Testis (tissue), 3 donors: ENCODE measurements around the gene TTC22. TPM values are rescaled to one million over a fixed set of nuclear protein-coding genes. Genes with fewer than 3 reads are reported as not detected.

Source experiments
- DNase-seq: peaks from one replicate; pipeline ENCODE4 v3.0.0-alpha.2; 2019
- H3K27ac ChIP-seq, 2 donors: fragments of 200-600 bp; sonication (generic); one replicate each; pipeline ENCODE4 v1.5.1; 2019
- H3K27me3 ChIP-seq: fragments of 200-600 bp; sonication (generic); one replicate; pipeline ENCODE4 v1.5.1; 2019
- H3K36me3 ChIP-seq: fragments of 200-600 bp; sonication (generic); one replicate; pipeline ENCODE4 v1.5.1; 2017; ENCODE audit warnings: low read depth; ENCODE audit errors: missing control alignments
- H3K4me1 ChIP-seq: fragments of 200-600 bp; sonication (generic); one replicate; pipeline ENCODE4 v1.5.1; 2019
- H3K4me3 ChIP-seq, 2 donors: fragments of 200-600 bp; sonication (generic); one replicate each; pipeline ENCODE4 v1.5.1; 2017 to 2019
- H3K9me3 ChIP-seq: fragments of 200-600 bp; sonication (generic); one replicate; pipeline ENCODE4 v1.5.1; 2017
- CTCF ChIP-seq, 3 experiments: fragments of 450-650 bp in 2 of 3; fragments of 200-600 bp in 1 of 3; sonication (generic) in 1 of 3; IDR thresholded peaks; one replicate each; pipeline ENCODE4 v1.5.1; 2016 to 2019; ENCODE audit warnings: antibody characterized with exemption in 3 of 3, mild to moderate bottlenecking in 2 of 3, moderate library complexity in 1 of 3
- POLR2A ChIP-seq: fragments of 450-650 bp; IDR thresholded peaks from one replicate; pipeline ENCODE4 v1.6.1; 2017; ENCODE audit warnings: antibody characterized with exemption, mild to moderate bottlenecking, moderate library complexity
- WGBS, 2 donors: methylation state at CpG; one replicate each; pipeline ENCODE4 v1.1.5; 2018; 5-methylcytosine and 5-hydroxymethylcytosine counted together
- intact Hi-C: fragments of 100-400 bp; cut with DNase I; formaldehyde crosslinking; loops from one replicate; pipeline ENCODE4 v1.15.1; 2023; ENCODE audit warnings: low total_unique reads
- polyA plus RNA-seq: library from polyadenylated mRNA; stranded (reverse); fragments of 350-450 nt; fragmentation: Illumina TruSeq; extraction: RNeasy Lipid Tissue Mini Kit (QIAGEN cat#74804); gene quantifications from one replicate; pipeline ENCODE4 v1.2.3, GENCODE V29; 2014; ENCODE audit warnings: low read depth, low replicate concordance; ENCODE audit not compliant: insufficient read depth
- total RNA-seq, 2 donors: library from RNA; depleted of rRNA; stranded (reverse); fragments of >200 nt; gene quantifications; one replicate each; pipeline ENCODE4 v1.2.3, GENCODE V29; 2016

TTC22 gene
- total and polyA plus RNA-seq, 3 donors from 2014 or later: 0.94 to 2.4 (median 1.7) TPM

GRCh38 chr1:54763816-54764132 lies 37.3 kb downstream of the TTC22 start:
- DNase-seq: no peak
- H3K4me1 ChIP-seq: peaks cover 7% of the 10 kb centered on the region
- H3K36me3 ChIP-seq: no peaks in the 10 kb centered on the region
- peak overlapping the region; percentile 63 to 79 for H3K4me3 ChIP-seq
- H3K9me3 ChIP-seq: no peaks in the 10 kb centered on the region
- H3K27me3 ChIP-seq: no peaks in the 10 kb centered on the region
- 1% methylated on average over 11 of the region's 11 CpGs for WGBS, 2 donors
- TF ChIP-seq POLR2A (no peak), CTCF (IDR thresholded peaks at IDR 0.05) (no peak)
- H3K27ac ChIP-seq: peak overlapping the region; percentile 56 to 59
- intact Hi-C loops: no loop called here

GRCh38 chr1:54758678-54759348 lies 42.3 kb downstream of the TTC22 start:
- WGBS, 2 donors: 93 to 94% methylated on average over 15 to 20 of the region's 20 CpGs
- Histone ChIP-seq H3K4me3 (no peak overlapping the region), H3K27me3 (no peaks in the 10 kb centered on the region), H3K27ac (no peak overlapping the region), H3K36me3 (no peaks in the 10 kb centered on the region), H3K9me3 (no peaks in the 10 kb centered on the region), H3K4me1 (peaks cover 7% of the 10 kb centered on the region)
- intact Hi-C loops: no loop called here
- TF ChIP-seq POLR2A: no peak
- TF ChIP-seq CTCF (IDR thresholded peaks at IDR 0.05): no peak
- DNase-seq: no peak

GRCh38 chr1:54757833-54758232 lies 43.3 kb downstream of the TTC22 start:
- H3K27ac ChIP-seq: no peak overlapping the region
- DNase-seq: no peak
- no peaks in the 10 kb centered on the region for H3K4me1 ChIP-seq
- H3K36me3 ChIP-seq: no peaks in the 10 kb centered on the region
- intact Hi-C loops: no loop called here
- no peaks in the 10 kb centered on the region for H3K27me3 ChIP-seq
- TF ChIP-seq CTCF (IDR thresholded peaks at IDR 0.05) (no peak), POLR2A (no peak)
- 94 to 95% methylated on average over 5 to 9 of the region's 9 CpGs for WGBS, 2 donors
- no peak overlapping the region for H3K4me3 ChIP-seq
- H3K9me3 ChIP-seq: no peaks in the 10 kb centered on the region

- TF ChIP-seq POLR2A (no peak), CTCF (IDR thresholded peaks at IDR 0.05) (no peak)
- H3K36me3 ChIP-seq: no peaks in the 10 kb centered on the region
- WGBS, 2 donors: 82 to 92% methylated on average over 13 to 22 of the region's 25 CpGs
- H3K27me3 ChIP-seq: no peaks in the 10 kb centered on the region
- no peaks in the 10 kb centered on the region for H3K4me1 ChIP-seq
- no peaks in the 10 kb centered on the region for H3K9me3 ChIP-seq
- intact Hi-C loops: no loop called here
- no peak overlapping the region for H3K4me3 ChIP-seq
- DNase-seq: no peak
- no peak overlapping the region for H3K27ac ChIP-seq
Measured at GRCh38 chr1:54754486-54755285, 46.4 kb downstream of the TTC22 start.
